Measurements from ENCODE around the gene CD300LF.

- TF ChIP-seq CTCF (IDR thresholded peaks at IDR 0.05): no peak
- TF ChIP-seq EZH2 (IDR thresholded peaks at IDR 0.05; ENCODE audit: borderline replicate concordance, insufficient read depth, low read depth, low read length, poor library complexity, severe bottlenecking): no peak
Observed at GRCh38 chr17:74649909-74650308, 62.8 kb downstream of the CD300LF start.

All from B cell (primary cell).